GM13977 (cell line): ENCODE data around the gene FBXO8.

Source experiments
- DNase-seq: peaks from one replicate; pipeline ENCODE4 v3.0.0; 2012; ENCODE audit warnings: low spot score
- CTCF ChIP-seq: IDR thresholded peaks from 2 replicates; pipeline ENCODE4 v1.5.1; 2012; ENCODE audit warnings: mild to moderate bottlenecking, control low read depth; ENCODE audit not compliant: insufficient read depth; ENCODE audit errors: extremely low read depth, missing control alignments
- in situ Hi-C: fragments of 300-500 bp; cut with MboI; formaldehyde crosslinking; loops from one replicate; pipeline ENCODE4 v1.12.0; 2022; ENCODE audit warnings: low sequenced_read_pairs, low pct_unique_long_range_greater_than_20kb, mixed read lengths, inconsistent platforms; ENCODE audit not compliant: unreplicated experiment

The FBXO8 gene

GRCh38 chr4:174236359-174236758 is 47.1 kb downstream of the FBXO8 start:
- TF ChIP-seq CTCF: no peak
- in situ Hi-C loops: no loop called here
- no peak for DNase-seq

GRCh38 chr4:174230680-174231079 is 52.8 kb downstream of the FBXO8 start:
- DNase-seq: no peak
- TF ChIP-seq CTCF: no peak
- in situ Hi-C loops: no loop called here

GRCh38 chr4:174230148-174230547 is 53.3 kb downstream of the FBXO8 start:
- DNase-seq: no peak
- TF ChIP-seq CTCF: no peak
- in situ Hi-C loops: no loop called here

GRCh38 chr4:174228988-174229387 is 54.5 kb downstream of the FBXO8 start:
- no peak for TF ChIP-seq CTCF
- DNase-seq: no peak
- in situ Hi-C loops: loop anchor here (10.0 kb wide), 1 partner anchor 86 kb away; no protein-coding TSS in a partner anchor

- no peak for DNase-seq
- in situ Hi-C loops: loop anchor here (10.0 kb wide), 1 partner anchor 89 kb away; no protein-coding TSS in a partner anchor
- TF ChIP-seq CTCF: no peak
Observed at GRCh38 chr4:174225349-174226049, 58.0 kb downstream of the FBXO8 start.

GRCh38 chr4:174224550-174224949 is 58.9 kb downstream of the FBXO8 start:
- no peak for DNase-seq
- in situ Hi-C loops: loop anchor here (10.0 to 25.0 kb wide), 2 partner anchors 90 to 712 kb away; no protein-coding TSS in a partner anchor
- no peak for TF ChIP-seq CTCF
